HCT116 (cell line): ENCODE results near the gene KIAA1143. TPM values are rescaled to one million over a fixed set of nuclear protein-coding genes. Genes with fewer than 3 reads are reported as not detected.

Experiments used
- ATAC-seq: fragments of 200-7000 bp; cut with Tn5 transposase; 2 replicates; pipeline ENCODE4 v1.9.1; 2020; ENCODE audit warnings: mild to moderate bottlenecking, moderate library complexity
- BruUV-seq: library from RNA; stranded (reverse); fragments of 400-500 nt; replicated peaks from 2 replicates; lab custom pipeline; 2021; lab: Mats Ljungman, UMichigan
- CTCF ChIA-PET: fragments of 300-600 bp; sonication (Branson Sonifier 250); formaldehyde crosslinking; loops from one replicate; lab custom pipeline; 2021; ENCODE audit warnings: antibody characterized with exemption; lab: Charles Lee
- POLR2A ChIA-PET: fragments of 300-600, 350-600 bp; sonication (Branson Sonifier 250); formaldehyde crosslinking; loops from one replicate; lab custom pipeline; 2021; ENCODE audit warnings: antibody characterized with exemption; lab: Charles Lee
- RAD21 ChIA-PET, 2 experiments: fragments of 300-600 bp; sonication (Branson Sonifier 250); formaldehyde crosslinking; loops; one replicate each; lab custom pipeline; 2023; ENCODE audit warnings: low total read pairs in 2 of 2; ENCODE audit not compliant: uncharacterized antibody in 2 of 2, unreplicated experiment in 2 of 2, low non-redundant PET in 1 of 2; lab: Charles Lee
- DNase-seq: peaks from one replicate; pipeline ENCODE4 v3.0.0-alpha.2; 2010; ENCODE audit warnings: low read depth, low spot score
- H2AFZ ChIP-seq: fragments of 200-600 bp; shearing (Covaris generic), sonication (generic); 2 replicates; pipeline ENCODE4 v1.6.1; 2017; ENCODE audit warnings: low read depth, mixed run types, mixed read lengths, antibody characterized with exemption, low read length; ENCODE audit not compliant: poor library complexity, severe bottlenecking
- H3K27ac ChIP-seq: 2 replicates; pipeline ENCODE4 v1.5.1; 2012; ENCODE audit warnings: low read depth, low read length
- H3K27me3 ChIP-seq: fragments of 200-600 bp; sonication (generic); 2 replicates; pipeline ENCODE4 v1.6.1; 2016; ENCODE audit warnings: mixed run types, low read length, mixed read lengths; ENCODE audit not compliant: insufficient read depth
- H3K36me3 ChIP-seq, 2 experiments: fragments of 200-500 bp in 1 of 2; fragments of 200-600 bp in 1 of 2; sonication (Bioruptor generic) in 1 of 2; sonication (generic) in 1 of 2; 2 replicates each; pipeline versions ENCODE4 v1.5.1 to v1.6.1; 2014 to 2016; ENCODE audit warnings: low read length in 2 of 2, inconsistent platforms in 1 of 2, mixed read lengths in 1 of 2, mixed run types in 1 of 2; ENCODE audit not compliant: insufficient read depth in 2 of 2, control insufficient read depth in 1 of 2
- H3K4me1 ChIP-seq, 2 experiments: fragments of 200-600 bp in 1 of 2; sonication (generic) in 1 of 2; 2 replicates each; pipeline versions ENCODE4 v1.5.1 to v1.6.1; 2012 to 2017; ENCODE audit warnings: low read length in 2 of 2, inconsistent platforms in 1 of 2, mild to moderate bottlenecking in 1 of 2, mixed read lengths in 1 of 2, mixed run types in 1 of 2, moderate library complexity in 1 of 2; ENCODE audit not compliant: insufficient read depth in 2 of 2, control insufficient read depth in 1 of 2
- H3K4me2 ChIP-seq: fragments of 200-600 bp; sonication (generic); 2 replicates; pipeline ENCODE4 v1.6.1; 2017; ENCODE audit warnings: mixed run types, low read length, mixed read lengths
- H3K4me3 ChIP-seq, 2 experiments: fragments of 200-600 bp in 1 of 2; sonication (generic) in 1 of 2; replicated peaks in 1 of 2; 2 replicates each; pipeline ENCODE4 v1.5.1; 2011 to 2016; ENCODE audit warnings: low read length in 2 of 2, control low read depth in 1 of 2, low read depth in 1 of 2, mild to moderate bottlenecking in 1 of 2, mixed read lengths in 1 of 2, mixed run types in 1 of 2
- H3K79me2 ChIP-seq: fragments of 200-600 bp; sonication (generic); 2 replicates; pipeline ENCODE4 v1.6.1; 2017; ENCODE audit warnings: mild to moderate bottlenecking, mixed run types, low read length, moderate library complexity, mixed read lengths; ENCODE audit not compliant: insufficient read depth
- H3K9ac ChIP-seq: fragments of 200-600 bp; sonication (generic); 2 replicates; pipeline ENCODE4 v1.6.1; 2016; ENCODE audit warnings: low read length, mixed read lengths
- H3K9me2 ChIP-seq: fragments of 200-600 bp; sonication (generic), shearing (Covaris generic); 2 replicates; pipeline ENCODE4 v1.6.1; 2017; ENCODE audit warnings: mixed run types, mild to moderate bottlenecking, moderate library complexity; ENCODE audit not compliant: insufficient read depth
- H3K9me3 ChIP-seq, 2 experiments: fragments of 200-500 bp in 1 of 2; fragments of 200-600 bp in 1 of 2; sonication (Bioruptor generic) in 1 of 2; sonication (generic) in 1 of 2; 2 replicates each; pipeline ENCODE4 v1.6.1; 2014 to 2017; ENCODE audit warnings: low read length in 2 of 2, mixed read lengths in 2 of 2, inconsistent platforms in 1 of 2, low read depth in 1 of 2, mild to moderate bottlenecking in 1 of 2, mixed run types in 1 of 2, moderate library complexity in 1 of 2; ENCODE audit not compliant: control insufficient read depth in 1 of 2, insufficient read depth in 1 of 2
- H4K20me1 ChIP-seq: fragments of 200-600 bp; sonication (generic), shearing (Covaris generic); 2 replicates; pipeline ENCODE4 v1.6.1; 2017; ENCODE audit warnings: mixed run types, mild to moderate bottlenecking, moderate library complexity; ENCODE audit not compliant: insufficient read depth
- CBX3 ChIP-seq: IDR thresholded peaks from 2 replicates; pipeline ENCODE4 v1.6.1; 2012; ENCODE audit warnings: low read depth
- CEBPB ChIP-seq: IDR thresholded peaks from 2 replicates; pipeline ENCODE4 v1.6.1; 2012; ENCODE audit warnings: low read depth
- EGR1 ChIP-seq: IDR thresholded peaks from 2 replicates; pipeline ENCODE4 v1.6.1; 2012; ENCODE audit warnings: low read depth
- ELF1 ChIP-seq: IDR thresholded peaks from 2 replicates; pipeline ENCODE4 v1.6.1; 2012; ENCODE audit warnings: low read depth, borderline replicate concordance
- JUND ChIP-seq: IDR thresholded peaks from 2 replicates; pipeline ENCODE4 v1.6.1; 2012
- POLR2AphosphoS5 ChIP-seq: IDR thresholded peaks from 2 replicates; pipeline ENCODE4 v1.6.1; 2011; ENCODE audit warnings: mild to moderate bottlenecking, low read depth, low read length, moderate library complexity
- RAD21 ChIP-seq: IDR thresholded peaks from 2 replicates; pipeline ENCODE4 v1.6.1; 2012; ENCODE audit warnings: low read depth, mild to moderate bottlenecking
- SIN3A ChIP-seq: IDR thresholded peaks from 2 replicates; pipeline ENCODE4 v1.6.1; 2012; ENCODE audit warnings: low read depth
- SP1 ChIP-seq: IDR thresholded peaks from 2 replicates; pipeline ENCODE4 v1.6.1; 2012; ENCODE audit warnings: low read depth
- SRF ChIP-seq: IDR thresholded peaks from 2 replicates; pipeline ENCODE4 v1.6.1; 2012; ENCODE audit warnings: low read depth
- TCF7L2 ChIP-seq: IDR thresholded peaks from 2 replicates; pipeline ENCODE4 v1.7.0; 2011; ENCODE audit warnings: borderline replicate concordance, inconsistent platforms; ENCODE audit not compliant: insufficient read depth, insufficient read length; ENCODE audit errors: extremely low read depth
- YY1 ChIP-seq: IDR thresholded peaks from 2 replicates; pipeline ENCODE4 v1.6.1; 2011; ENCODE audit warnings: low read length, low read depth, moderate library complexity, mild to moderate bottlenecking; ENCODE audit not compliant: insufficient replicate concordance; ENCODE audit errors: extremely low read depth
- ZFX ChIP-seq: fragments of 450-650 bp; IDR thresholded peaks from 2 replicates; pipeline ENCODE4 v1.6.1; 2017
- ZNF274 ChIP-seq: fragments of 200-500 bp; sonication (Bioruptor generic); IDR thresholded peaks from 2 replicates; pipeline ENCODE4 v1.6.1; 2014; ENCODE audit warnings: mild to moderate bottlenecking, low read depth, low read length, inconsistent platforms
- intact Hi-C: fragments of 100-400 bp; cut with micrococcal nuclease; formaldehyde crosslinking; loops from 2 replicates; pipeline ENCODE4 v1.10.0; 2022
- total RNA-seq: library from RNA; stranded (reverse); gene quantifications from one replicate; pipeline ENCODE4 v1.2.1, GENCODE V29; 2021; ENCODE audit not compliant: unreplicated experiment
- TF ChIP-seq, protein P1 (sequence below): IDR thresholded peaks from 2 replicates; pipeline ENCODE4 v1.6.1; 2011; ENCODE audit warnings: mild to moderate bottlenecking, low read length, moderate library complexity; ENCODE audit not compliant: insufficient replicate concordance; ENCODE audit errors: extremely low read depth
- TF ChIP-seq, protein P2 (sequence below): IDR thresholded peaks from 2 replicates; pipeline ENCODE4 v1.6.1; 2012
- TF ChIP-seq, protein P3 (sequence below): IDR thresholded peaks from 2 replicates; pipeline ENCODE4 v1.6.1; 2012
- TF ChIP-seq, protein P4 (sequence below): IDR thresholded peaks from 2 replicates; pipeline ENCODE4 v1.6.1; 2012; ENCODE audit warnings: low read depth
- TF ChIP-seq, protein P5 (sequence below), 3 experiments: fragments of 200-600 bp in 1 of 3; sonication (generic) in 1 of 3; IDR thresholded peaks in 2 of 3; conservative IDR thresholded peaks in 1 of 3; 2 replicates each; pipeline ENCODE4 v1.5.1; 2012 to 2017; ENCODE audit warnings: low read depth in 2 of 3, low read length in 2 of 3, antibody characterized with exemption in 1 of 3, borderline replicate concordance in 1 of 3, control low read depth in 1 of 3, mild to moderate bottlenecking in 1 of 3, mixed read lengths in 1 of 3, mixed run types in 1 of 3, moderate library complexity in 1 of 3; ENCODE audit not compliant: insufficient read depth in 1 of 3

The KIAA1143 gene
- total RNA-seq, 1 experiment from 2014 or later = 32.2 TPM

DNA sequence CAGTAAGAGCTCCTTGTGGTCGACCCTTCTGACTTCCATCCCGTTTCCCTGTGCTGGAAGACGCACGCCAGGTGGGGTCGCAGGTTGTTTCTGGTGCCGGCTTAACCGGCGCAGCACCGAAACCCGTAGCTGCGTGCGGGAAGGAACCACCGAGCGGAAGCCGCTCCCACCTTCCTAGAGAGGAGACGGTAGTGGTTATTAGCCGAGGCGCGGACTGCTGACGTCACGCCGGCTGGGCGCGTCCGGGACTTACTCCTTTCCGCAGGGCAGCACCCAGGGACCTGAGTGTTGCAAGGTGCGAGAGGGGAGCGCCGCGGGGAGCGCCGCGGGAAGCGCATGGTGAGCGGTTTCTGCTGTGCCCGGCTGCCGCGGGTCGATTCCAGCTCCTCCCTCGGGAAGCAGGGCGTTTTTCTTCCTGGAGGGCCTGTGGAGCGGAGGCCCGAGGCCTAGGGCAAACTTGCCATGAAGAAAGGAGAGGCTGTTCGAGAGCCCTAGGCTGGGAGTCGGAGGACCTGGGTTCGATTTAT, 32.0 kb downstream of the KIAA1143 start, which contains the start of gene ZNF501:
ZNF501 (plus strand) TSS at position 252 of the 527 bp plus-strand sequence. CDS start 4,787 bp downstream, outside the sequence.
- Histone ChIP-seq H3K27me3 (no peaks in the 10 kb centered on the region), H3K9me2 (no peaks in the 10 kb centered on the region), H4K20me1 (no peaks in the 10 kb centered on the region), H3K9me3 (peaks cover 13 to 41% of the 10 kb centered on the region in 2 experiments; a peak in 3 of 4 replicates), H3K79me2 (no peaks in the 10 kb centered on the region), H3K9ac (no peak within 1 kb of the TSS), H2AFZ (no peak within 1 kb of the TSS), H3K4me3 (no peak within 1 kb of the TSS), H3K4me1 (no peaks in the 10 kb centered on the region), H3K36me3 (no peaks in the 10 kb centered on the region), H3K27ac (no peak within 1 kb of the TSS), H3K4me2 (no peak within 1 kb of the TSS)
- no TSS peak for BruUV-seq
- TF ChIP-seq, protein P1, sequence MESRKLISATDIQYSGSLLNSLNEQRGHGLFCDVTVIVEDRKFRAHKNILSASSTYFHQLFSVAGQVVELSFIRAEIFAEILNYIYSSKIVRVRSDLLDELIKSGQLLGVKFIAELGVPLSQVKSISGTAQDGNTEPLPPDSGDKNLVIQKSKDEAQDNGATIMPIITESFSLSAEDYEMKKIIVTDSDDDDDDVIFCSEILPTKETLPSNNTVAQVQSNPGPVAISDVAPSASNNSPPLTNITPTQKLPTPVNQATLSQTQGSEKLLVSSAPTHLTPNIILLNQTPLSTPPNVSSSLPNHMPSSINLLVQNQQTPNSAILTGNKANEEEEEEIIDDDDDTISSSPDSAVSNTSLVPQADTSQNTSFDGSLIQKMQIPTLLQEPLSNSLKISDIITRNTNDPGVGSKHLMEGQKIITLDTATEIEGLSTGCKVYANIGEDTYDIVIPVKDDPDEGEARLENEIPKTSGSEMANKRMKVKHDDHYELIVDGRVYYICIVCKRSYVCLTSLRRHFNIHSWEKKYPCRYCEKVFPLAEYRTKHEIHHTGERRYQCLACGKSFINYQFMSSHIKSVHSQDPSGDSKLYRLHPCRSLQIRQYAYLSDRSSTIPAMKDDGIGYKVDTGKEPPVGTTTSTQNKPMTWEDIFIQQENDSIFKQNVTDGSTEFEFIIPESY = no peak
- TF ChIP-seq SRF = no peak
- TF ChIP-seq SIN3A = no peak
- no peak for TF ChIP-seq TCF7L2
- TF ChIP-seq, protein P2, sequence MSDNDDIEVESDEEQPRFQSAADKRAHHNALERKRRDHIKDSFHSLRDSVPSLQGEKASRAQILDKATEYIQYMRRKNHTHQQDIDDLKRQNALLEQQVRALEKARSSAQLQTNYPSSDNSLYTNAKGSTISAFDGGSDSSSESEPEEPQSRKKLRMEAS = no peak
- TF ChIP-seq, protein P3, sequence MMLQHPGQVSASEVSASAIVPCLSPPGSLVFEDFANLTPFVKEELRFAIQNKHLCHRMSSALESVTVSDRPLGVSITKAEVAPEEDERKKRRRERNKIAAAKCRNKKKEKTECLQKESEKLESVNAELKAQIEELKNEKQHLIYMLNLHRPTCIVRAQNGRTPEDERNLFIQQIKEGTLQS = no peak
- no peak for TF ChIP-seq CEBPB
- TF ChIP-seq ELF1 = no peak
- no peak for TF ChIP-seq YY1
- no peak for TF ChIP-seq CBX3
- TF ChIP-seq, protein P4, sequence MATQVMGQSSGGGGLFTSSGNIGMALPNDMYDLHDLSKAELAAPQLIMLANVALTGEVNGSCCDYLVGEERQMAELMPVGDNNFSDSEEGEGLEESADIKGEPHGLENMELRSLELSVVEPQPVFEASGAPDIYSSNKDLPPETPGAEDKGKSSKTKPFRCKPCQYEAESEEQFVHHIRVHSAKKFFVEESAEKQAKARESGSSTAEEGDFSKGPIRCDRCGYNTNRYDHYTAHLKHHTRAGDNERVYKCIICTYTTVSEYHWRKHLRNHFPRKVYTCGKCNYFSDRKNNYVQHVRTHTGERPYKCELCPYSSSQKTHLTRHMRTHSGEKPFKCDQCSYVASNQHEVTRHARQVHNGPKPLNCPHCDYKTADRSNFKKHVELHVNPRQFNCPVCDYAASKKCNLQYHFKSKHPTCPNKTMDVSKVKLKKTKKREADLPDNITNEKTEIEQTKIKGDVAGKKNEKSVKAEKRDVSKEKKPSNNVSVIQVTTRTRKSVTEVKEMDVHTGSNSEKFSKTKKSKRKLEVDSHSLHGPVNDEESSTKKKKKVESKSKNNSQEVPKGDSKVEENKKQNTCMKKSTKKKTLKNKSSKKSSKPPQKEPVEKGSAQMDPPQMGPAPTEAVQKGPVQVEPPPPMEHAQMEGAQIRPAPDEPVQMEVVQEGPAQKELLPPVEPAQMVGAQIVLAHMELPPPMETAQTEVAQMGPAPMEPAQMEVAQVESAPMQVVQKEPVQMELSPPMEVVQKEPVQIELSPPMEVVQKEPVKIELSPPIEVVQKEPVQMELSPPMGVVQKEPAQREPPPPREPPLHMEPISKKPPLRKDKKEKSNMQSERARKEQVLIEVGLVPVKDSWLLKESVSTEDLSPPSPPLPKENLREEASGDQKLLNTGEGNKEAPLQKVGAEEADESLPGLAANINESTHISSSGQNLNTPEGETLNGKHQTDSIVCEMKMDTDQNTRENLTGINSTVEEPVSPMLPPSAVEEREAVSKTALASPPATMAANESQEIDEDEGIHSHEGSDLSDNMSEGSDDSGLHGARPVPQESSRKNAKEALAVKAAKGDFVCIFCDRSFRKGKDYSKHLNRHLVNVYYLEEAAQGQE = no peak
- TF ChIP-seq JUND = no peak
- no peak for TF ChIP-seq ZFX
- TF ChIP-seq EGR1 = no peak
- TF ChIP-seq RAD21 = no peak
- TF ChIP-seq POLR2AphosphoS5 = no peak
- TF ChIP-seq, protein P5, sequence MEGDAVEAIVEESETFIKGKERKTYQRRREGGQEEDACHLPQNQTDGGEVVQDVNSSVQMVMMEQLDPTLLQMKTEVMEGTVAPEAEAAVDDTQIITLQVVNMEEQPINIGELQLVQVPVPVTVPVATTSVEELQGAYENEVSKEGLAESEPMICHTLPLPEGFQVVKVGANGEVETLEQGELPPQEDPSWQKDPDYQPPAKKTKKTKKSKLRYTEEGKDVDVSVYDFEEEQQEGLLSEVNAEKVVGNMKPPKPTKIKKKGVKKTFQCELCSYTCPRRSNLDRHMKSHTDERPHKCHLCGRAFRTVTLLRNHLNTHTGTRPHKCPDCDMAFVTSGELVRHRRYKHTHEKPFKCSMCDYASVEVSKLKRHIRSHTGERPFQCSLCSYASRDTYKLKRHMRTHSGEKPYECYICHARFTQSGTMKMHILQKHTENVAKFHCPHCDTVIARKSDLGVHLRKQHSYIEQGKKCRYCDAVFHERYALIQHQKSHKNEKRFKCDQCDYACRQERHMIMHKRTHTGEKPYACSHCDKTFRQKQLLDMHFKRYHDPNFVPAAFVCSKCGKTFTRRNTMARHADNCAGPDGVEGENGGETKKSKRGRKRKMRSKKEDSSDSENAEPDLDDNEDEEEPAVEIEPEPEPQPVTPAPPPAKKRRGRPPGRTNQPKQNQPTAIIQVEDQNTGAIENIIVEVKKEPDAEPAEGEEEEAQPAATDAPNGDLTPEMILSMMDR (IDR thresholded peaks at IDR 0.05 in 2 of 3, conservative IDR thresholded peaks at IDR 0.05 in 1 of 3; ENCODE audit: borderline replicate concordance in 1 of 3, insufficient read depth in 1 of 3, low read depth in 2 of 3, low read length in 2 of 3) = no peak
- no peak for TF ChIP-seq SP1
- TF ChIP-seq ZNF274 = no peak
- RAD21 ChIA-PET = no interaction called here
- CTCF ChIA-PET = no interaction called here
- ATAC-seq (no peak), DNase-seq (no peak)
- intact Hi-C loops = no loop called here
- POLR2A ChIA-PET = no interaction called here
